Activated T-helper 1 cell treated with Interleukin-2 at 50 U/mL for 16 hours (primary cell): Measurements from ENCODE around the gene SLC25A40.

Experiments
- DNase-seq: peaks from one replicate; pipeline ENCODE4 v3.0.0-alpha.2; 2020; ENCODE audit warnings: low read depth

The SLC25A40 gene

GRCh38 chr7:87784424-87784823 is 91.7 kb downstream of the SLC25A40 start:
- DNase-seq = no peak
